Peyer's patch (tissue), 4 donors: ENCODE results near the gene LTN1.

Experiments
- POLR2A ChIP-seq, 2 donors: fragments of 450-650 bp; IDR thresholded peaks; one replicate each; pipeline ENCODE4 v1.5.1; 2017; ENCODE audit warnings: antibody characterized with exemption in 2 of 2, mild to moderate bottlenecking in 2 of 2, moderate library complexity in 2 of 2
- TF ChIP-seq, protein P1 (sequence below), 6 experiments: fragments of 450-650 bp in 4 of 6; fragments of 200-600 bp in 2 of 6; sonication (generic) in 1 of 6; IDR thresholded peaks; one replicate each; pipeline ENCODE4 v1.5.1; 2017 to 2019; ENCODE audit warnings: antibody characterized with exemption in 6 of 6, mild to moderate bottlenecking in 3 of 6, moderate library complexity in 1 of 6

DNA sequence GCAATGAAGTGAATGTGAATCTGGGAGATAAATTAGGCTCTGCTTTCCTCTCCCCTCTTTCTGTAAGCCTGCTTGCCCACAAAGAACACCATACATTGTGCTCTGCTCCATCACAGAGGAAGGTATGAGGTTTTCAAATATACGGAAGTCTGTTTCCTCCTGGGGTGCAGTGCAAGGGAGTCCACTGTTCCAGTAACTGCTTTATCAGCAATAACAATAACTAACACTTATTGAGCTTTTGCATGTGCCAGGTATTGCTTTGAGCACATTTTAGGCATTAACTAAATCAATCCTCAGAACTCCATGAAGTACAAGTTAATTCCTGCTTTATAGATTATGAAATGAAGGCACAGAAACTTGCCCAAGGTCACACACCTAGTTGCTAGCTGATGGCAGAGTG is 10.0 kb downstream of the LTN1 start:
- TF ChIP-seq, protein P1, sequence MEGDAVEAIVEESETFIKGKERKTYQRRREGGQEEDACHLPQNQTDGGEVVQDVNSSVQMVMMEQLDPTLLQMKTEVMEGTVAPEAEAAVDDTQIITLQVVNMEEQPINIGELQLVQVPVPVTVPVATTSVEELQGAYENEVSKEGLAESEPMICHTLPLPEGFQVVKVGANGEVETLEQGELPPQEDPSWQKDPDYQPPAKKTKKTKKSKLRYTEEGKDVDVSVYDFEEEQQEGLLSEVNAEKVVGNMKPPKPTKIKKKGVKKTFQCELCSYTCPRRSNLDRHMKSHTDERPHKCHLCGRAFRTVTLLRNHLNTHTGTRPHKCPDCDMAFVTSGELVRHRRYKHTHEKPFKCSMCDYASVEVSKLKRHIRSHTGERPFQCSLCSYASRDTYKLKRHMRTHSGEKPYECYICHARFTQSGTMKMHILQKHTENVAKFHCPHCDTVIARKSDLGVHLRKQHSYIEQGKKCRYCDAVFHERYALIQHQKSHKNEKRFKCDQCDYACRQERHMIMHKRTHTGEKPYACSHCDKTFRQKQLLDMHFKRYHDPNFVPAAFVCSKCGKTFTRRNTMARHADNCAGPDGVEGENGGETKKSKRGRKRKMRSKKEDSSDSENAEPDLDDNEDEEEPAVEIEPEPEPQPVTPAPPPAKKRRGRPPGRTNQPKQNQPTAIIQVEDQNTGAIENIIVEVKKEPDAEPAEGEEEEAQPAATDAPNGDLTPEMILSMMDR (IDR thresholded peaks at IDR 0.05), result no peak
- TF ChIP-seq POLR2A (IDR thresholded peaks at IDR 0.05), result no peak
